GM21515 (cell line): Measurements from ENCODE around the gene DLK2.
"Not testable (repeated sequence)": the region's sequence is repeated elsewhere in the genome, so short reads cannot be mapped to it uniquely, and the experiment has no call there.

Experiments used
- ATAC-seq: cut with Tn5 transposase; IDR thresholded peaks from one replicate; pipeline ENCODE4 v1.9.1; 2021; ENCODE audit not compliant: unreplicated experiment

The DLK2 gene

GRCh38 chr6:43455531-43456428 is at the start of gene DLK2:
DLK2 (minus strand) TSS chr6:43455548; CDS start chr6:43454825, 723 bp downstream.
- ATAC-seq: no peak

DNA sequence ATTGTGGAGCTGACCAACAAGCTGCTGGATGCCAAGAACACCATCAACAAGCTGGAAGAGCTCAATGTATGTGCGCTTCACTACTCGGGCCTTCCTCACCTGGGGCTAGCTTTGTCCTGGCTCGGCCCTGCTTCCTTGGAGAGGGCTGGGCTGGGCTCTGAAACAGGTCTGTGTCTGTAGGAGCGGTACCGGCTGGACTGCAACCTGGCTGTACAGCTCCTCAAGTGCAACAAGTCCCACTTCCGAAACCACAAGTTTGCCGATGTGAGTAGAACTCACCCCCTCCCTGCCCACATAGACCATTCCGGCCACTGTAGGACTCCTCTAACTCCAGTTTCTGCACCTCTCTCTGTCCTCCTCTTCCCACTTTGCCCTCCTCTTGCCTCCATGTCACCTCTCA is 48.1 kb upstream of the DLK2 start:
- no peak for ATAC-seq

GRCh38 chr6:43502666-43503065 is 47.3 kb upstream of the DLK2 start:
- no peak for ATAC-seq

- ATAC-seq: no peak
Measured at GRCh38 chr6:43500921-43501320, 45.6 kb upstream of the DLK2 start.

DNA sequence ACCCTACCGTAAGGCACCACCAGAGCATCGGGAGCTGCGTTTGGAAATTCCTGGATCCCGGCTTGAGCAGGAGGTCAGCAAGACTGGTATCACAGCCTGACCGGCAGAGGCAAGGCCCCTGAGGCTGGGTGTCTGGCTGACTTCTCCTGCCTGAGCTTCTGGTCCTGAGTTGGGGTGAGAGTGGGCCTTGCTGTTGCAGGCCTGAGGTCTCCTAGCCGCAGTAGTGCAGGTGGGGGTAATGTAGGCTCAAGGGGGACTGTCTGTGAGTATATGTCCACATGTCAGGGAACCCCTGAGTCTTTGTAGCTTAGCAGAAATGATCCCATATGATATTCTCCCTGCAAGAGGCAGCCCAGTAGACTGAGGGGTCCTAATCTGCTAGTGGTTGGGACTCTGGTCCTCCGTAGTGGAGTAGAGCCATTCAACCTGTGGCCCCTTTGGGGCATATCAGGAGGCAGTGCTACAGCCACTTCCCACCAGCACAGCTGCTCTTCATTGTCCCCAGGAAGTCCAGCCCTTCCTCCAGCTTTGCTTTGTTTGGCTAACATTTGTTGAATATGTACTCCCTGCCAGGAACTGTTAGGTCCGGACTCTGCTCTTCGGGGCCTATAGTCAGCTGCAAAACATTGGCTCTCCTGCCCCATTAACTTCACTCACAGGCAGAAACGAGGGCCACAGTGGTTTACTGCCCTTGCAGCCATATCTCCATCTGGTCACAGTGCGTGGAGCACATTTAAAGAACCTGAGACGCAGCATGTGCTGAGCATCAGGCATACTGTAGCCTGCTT is 43.9 kb upstream of the DLK2 start:
- ATAC-seq: no peak

- ATAC-seq: not testable (repeated sequence)
Measured at GRCh38 chr6:43498291-43498690, 42.9 kb upstream of the DLK2 start.

DNA sequence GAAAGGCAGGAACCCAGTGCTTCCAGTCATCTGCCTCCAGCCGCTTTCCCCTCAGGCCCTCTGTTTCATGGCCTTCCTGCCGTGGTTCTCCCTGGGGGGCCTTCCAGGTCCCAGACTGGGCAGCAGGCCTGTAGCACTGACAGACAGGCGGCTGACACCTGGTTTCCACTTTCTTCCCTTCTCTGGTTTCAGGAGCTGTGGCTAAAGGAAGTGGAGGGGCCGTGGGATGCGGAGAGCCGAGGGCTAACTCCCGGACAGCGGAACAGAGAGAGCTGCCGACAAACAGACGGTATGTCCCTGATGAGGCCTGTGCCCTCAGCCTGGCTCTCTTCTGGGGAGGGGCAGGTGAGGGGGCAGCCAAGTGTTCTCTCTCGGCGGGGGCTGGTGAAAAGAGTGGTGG is 42.3 kb upstream of the DLK2 start:
- no peak for ATAC-seq

GRCh38 chr6:43497129-43497396 is 41.7 kb upstream of the DLK2 start:
- ATAC-seq: no peak

DNA sequence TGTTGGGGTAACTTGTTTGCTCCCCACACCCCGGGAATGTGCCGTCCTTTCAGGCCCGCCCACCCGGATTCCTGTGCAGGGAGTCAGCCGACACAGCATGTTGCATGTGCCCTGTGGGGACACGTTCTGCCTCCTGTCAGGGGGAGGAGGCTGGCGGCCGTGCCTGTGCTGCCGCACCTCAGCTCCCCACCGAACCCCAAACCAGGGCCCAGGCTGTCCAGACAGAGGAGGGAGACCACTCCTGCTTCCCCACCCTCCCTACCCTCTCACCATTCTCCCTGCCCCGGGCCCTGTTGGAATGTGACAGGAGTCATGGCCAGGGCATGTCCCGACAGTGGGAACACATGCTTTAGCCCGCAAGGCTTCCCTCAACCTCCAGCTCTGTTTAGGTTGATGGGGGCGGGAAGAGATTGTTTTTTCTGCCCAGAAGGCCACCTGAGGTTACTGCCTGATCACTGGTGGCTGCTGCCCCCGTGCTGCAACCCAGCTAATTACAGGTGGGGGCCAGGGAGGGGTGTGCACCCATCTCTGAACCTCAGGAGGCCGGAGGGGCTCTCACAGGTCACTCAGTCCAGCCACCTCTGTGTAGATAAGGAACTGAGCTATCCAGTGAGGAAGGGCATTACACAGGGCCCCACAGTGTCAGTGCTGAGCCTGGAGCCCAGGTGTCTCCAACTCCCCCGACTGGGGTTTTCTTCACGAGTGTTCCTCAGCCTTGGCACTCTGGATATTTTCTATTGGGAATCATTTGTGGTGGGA is 41.2 kb upstream of the DLK2 start:
- ATAC-seq: no peak

- ATAC-seq: no peak
Measured at GRCh38 chr6:43495409-43495941, 40.1 kb upstream of the DLK2 start.

- no peak for ATAC-seq
Measured at GRCh38 chr6:43494766-43495165, 39.4 kb upstream of the DLK2 start.

DNA sequence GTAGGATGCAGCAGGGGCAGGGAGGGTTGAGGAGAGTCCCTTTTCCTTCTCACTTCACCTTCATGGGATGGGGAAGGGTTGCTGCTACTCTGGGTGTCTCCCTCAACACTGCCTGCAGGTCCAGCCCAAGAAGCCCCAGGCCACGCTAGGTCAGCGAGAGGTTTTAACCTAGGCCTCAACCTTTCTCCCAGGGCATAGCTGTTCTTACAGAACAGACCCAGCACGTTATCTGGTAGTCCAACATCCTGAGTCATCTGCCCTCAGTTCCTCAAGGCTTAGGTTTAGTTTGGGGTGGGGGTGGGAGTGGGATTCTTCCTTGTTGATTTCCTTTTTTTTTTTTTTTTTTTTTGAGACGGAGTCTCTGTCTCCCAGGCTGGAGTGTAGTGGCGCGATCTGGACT is 39.0 kb upstream of the DLK2 start:
- no peak for ATAC-seq

- ATAC-seq: no peak
Measured at GRCh38 chr6:43493833-43494232, 38.5 kb upstream of the DLK2 start.

DNA sequence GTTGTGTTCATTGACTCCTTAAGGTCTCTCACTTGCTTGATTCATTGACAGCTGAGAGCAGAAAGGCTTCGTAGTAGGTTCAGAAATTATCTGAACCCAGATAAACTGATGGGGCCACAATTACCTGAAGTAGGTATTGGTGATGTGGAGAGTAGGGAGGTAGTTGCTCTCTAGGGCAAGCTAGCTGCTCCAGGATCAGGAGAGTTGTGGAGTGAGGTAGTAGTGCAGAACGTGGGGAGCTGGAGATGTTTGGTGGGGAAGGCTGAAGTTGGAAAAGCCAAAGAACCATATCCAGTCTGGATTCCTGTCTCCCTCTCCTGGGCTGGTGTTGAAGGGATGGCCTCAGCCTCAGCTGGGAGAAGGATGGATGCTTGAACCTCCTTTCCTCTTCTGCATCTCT is 37.9 kb upstream of the DLK2 start:
- ATAC-seq: no peak

GRCh38 chr6:43492673-43493072 is 37.3 kb upstream of the DLK2 start:
- ATAC-seq: no peak

DNA sequence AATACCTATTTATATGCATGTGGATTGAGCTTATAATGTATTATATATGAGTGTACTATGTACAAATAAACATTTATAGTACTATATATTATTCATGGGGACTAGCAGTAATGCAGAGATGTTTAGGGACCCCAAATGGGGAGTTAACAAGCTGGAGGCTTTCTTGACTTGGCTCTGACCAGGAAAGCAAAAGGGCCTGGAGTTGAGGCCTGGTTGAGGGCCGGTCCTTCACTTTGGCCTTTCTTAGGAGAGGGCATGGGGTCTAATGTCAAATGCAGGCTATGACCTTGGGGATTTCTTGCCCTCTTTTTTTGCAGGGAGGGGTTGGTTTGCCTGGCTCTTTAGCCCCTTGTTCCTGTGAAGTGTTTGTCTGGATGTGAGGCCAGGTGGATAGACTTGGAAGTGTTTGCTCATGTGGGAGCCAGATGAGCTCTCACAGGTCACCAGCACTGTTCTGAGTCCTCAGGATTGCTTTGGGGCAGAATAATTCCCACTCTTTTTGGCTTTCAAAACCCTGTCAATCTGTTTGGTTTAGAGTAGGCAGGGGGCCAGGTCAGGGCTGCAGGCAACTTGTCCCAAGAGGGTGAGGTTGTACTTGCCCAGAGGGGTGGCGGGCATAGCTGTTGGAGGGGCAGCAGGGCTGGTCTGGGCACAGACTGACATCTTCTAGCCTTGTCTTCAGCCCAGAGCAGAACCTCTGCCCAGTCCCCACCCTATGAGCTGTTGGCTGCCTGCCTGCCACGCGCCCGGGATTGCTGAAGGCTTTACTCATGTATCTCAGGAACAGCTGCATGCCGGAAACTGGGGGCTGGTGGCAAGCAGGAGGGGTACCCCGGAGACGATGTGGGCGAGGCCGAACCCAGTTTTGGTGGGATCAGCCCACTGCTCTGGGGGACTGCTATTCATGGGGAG is 36.7 kb upstream of the DLK2 start:
- ATAC-seq: no peak

- no peak for ATAC-seq
Measured at GRCh38 chr6:43490523-43490939, 35.2 kb upstream of the DLK2 start.

DNA sequence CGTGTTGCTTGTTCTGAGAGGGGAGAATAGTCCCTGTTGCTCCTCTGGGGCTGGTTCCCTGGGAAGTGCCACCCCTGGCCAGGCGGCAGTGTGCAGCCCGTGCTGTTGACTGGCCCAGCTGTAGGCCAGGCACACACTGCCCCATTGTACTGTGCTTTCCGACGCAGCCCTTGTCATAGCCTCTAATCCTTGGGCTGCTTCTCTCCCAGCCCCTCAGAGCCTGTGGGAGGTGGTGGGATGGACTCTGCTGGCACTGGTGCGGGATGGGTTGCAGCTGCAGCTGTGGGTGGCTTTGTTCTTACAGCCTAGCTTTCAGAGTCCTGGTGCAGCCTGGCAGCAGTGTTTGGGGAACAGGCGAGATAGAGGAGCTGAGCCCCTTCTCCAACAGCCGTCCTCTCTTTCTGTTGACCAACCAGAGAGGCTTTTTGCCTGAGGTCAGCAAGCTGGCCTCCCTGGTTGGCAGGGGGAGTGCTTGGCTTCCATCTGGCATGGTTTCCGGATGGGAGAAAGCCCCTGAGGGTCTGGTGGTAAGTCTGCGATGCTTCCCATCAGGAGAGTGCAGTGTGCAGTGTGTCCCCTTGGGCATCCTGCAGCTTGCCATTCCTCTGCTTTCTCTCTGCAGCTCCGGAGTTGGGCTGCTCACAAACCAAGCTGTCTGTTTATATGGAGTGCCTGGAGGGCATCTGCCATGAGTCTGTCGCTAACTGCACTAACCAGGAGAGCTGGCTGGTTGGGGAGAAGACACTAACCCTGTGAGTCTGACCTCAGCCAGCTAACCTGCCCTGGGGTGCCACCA is 34.1 kb upstream of the DLK2 start:
- ATAC-seq: no peak

DNA sequence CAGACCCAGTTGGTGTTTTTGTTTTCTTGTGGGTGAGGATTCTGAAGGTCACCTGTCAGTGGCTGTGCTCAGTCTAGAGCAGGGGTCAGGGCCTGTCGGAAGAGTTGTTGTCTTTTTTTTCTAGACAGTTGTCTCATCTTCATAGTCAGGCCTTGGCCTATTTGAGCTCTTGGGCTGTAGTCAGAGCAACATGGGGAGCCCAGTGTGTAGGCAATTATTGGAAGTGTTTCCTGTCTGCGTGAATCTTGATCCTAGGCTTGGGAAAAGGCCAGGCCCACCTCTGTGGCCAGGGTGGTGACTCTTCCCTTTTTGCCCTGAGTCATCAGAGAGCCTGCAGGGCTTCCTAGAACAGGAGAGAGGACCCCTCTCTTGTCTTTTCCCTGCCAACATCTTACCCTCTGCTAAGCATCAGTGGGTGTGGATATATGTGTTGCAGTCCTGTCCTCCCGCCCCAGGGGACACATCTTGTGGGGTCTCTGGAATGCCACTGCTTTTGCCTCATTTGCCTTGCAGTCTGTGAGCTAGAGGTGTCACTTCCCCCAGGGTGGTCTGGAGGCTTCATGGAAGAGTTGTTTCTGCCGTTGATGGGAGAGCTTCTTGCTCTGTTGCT is 33.4 kb upstream of the DLK2 start:
- ATAC-seq: no peak
